Measurements from ENCODE around the gene FRMD1. TPM values are rescaled to one million over a fixed set of nuclear protein-coding genes. Genes with fewer than 3 reads are reported as not detected.

FRMD1 gene
- total RNA-seq, 2 donors from 2014 or later = not detected

- no peaks in the 10 kb centered on the region for H3K36me3 ChIP-seq (ENCODE audit: control insufficient read depth, insufficient read depth, low read length)
- H3K27ac ChIP-seq (ENCODE audit: low read depth, low read length) = no peak overlapping the region
- Mint-ChIP-seq H3K4me1 (peaks cover 6% of the 10 kb centered on the region), H3K36me3 (ENCODE audit: low read depth) (no peaks in the 10 kb centered on the region), H3K4me3 (no peak overlapping the region), H3K27ac (no peak overlapping the region), H3K9me3 (no peaks in the 10 kb centered on the region), H3K27me3 (ENCODE audit: insufficient read depth) (no peaks in the 10 kb centered on the region)
- no peak for DNase-seq
- H3K9me3 ChIP-seq (ENCODE audit: control insufficient read depth, low read length) = no peaks in the 10 kb centered on the region
- no peak overlapping the region for H3K9ac ChIP-seq (ENCODE audit: extremely low read depth, low read length, poor library complexity, severe bottlenecking)
- H3K4me1 ChIP-seq (ENCODE audit: control insufficient read depth, insufficient read depth, low read length) = no peaks in the 10 kb centered on the region
- WGBS, 2 experiments (ENCODE audit: insufficient coverage in 1 of 2, insufficient read length in 1 of 2) = 95 to 97% methylated on average over 17 to 22 of the region's 22 CpGs
- no peak overlapping the region for H3K4me3 ChIP-seq (ENCODE audit: low read length)
- TF ChIP-seq CTCF (conservative IDR thresholded peaks at IDR 0.05) = no peak
- peaks cover 42% of the 10 kb centered on the region for H3K27me3 ChIP-seq (ENCODE audit: control insufficient read depth, insufficient read depth, low read length, poor library complexity, severe bottlenecking)
Measured at GRCh38 chr6:168097621-168098430, 18.8 kb upstream of the FRMD1 start.

- Histone ChIP-seq H3K9ac (ENCODE audit: extremely low read depth, low read length, poor library complexity, severe bottlenecking) (no peak overlapping the region), H3K27ac (ENCODE audit: low read depth, low read length) (no peak overlapping the region), H3K36me3 (ENCODE audit: control insufficient read depth, insufficient read depth, low read length) (no peaks in the 10 kb centered on the region), H3K4me3 (ENCODE audit: low read length) (no peak overlapping the region), H3K4me1 (ENCODE audit: control insufficient read depth, insufficient read depth, low read length) (no peaks in the 10 kb centered on the region), H3K9me3 (ENCODE audit: control insufficient read depth, low read length) (no peaks in the 10 kb centered on the region), H3K27me3 (ENCODE audit: control insufficient read depth, insufficient read depth, low read length, poor library complexity, severe bottlenecking) (peaks cover 36% of the 10 kb centered on the region)
- Mint-ChIP-seq H3K27me3 (ENCODE audit: insufficient read depth) (no peaks in the 10 kb centered on the region), H3K36me3 (ENCODE audit: low read depth) (no peaks in the 10 kb centered on the region), H3K4me3 (no peak overlapping the region), H3K4me1 (peaks cover 6% of the 10 kb centered on the region), H3K27ac (no peak overlapping the region), H3K9me3 (peaks cover under 1% of the 10 kb centered on the region)
- WGBS, 2 experiments (ENCODE audit: insufficient coverage in 1 of 2, insufficient read length in 1 of 2) = 94 to 100% methylated on average over 2 to 10 of the region's 10 CpGs
- DNase-seq = no peak
- TF ChIP-seq CTCF (conservative IDR thresholded peaks at IDR 0.05) = no peak
Measured at GRCh38 chr6:168097221-168097620, 18.2 kb upstream of the FRMD1 start.

GRCh38 chr6:168096271-168096764, 17.3 kb upstream of the FRMD1 start:
- Mint-ChIP-seq H3K36me3 (ENCODE audit: low read depth) (no peaks in the 10 kb centered on the region), H3K4me1 (peaks cover 6% of the 10 kb centered on the region), H3K27me3 (ENCODE audit: insufficient read depth) (no peaks in the 10 kb centered on the region), H3K9me3 (peaks cover 3% of the 10 kb centered on the region), H3K4me3 (no peak overlapping the region), H3K27ac (no peak overlapping the region)
- no peaks in the 10 kb centered on the region for H3K36me3 ChIP-seq (ENCODE audit: control insufficient read depth, insufficient read depth, low read length)
- 91 to 95% methylated on average over 4 to 13 of the region's 13 CpGs for WGBS, 2 experiments (ENCODE audit: insufficient coverage in 1 of 2, insufficient read length in 1 of 2)
- no peaks in the 10 kb centered on the region for H3K4me1 ChIP-seq (ENCODE audit: control insufficient read depth, insufficient read depth, low read length)
- TF ChIP-seq CTCF (conservative IDR thresholded peaks at IDR 0.05) = no peak
- no peak for DNase-seq
- H3K9me3 ChIP-seq (ENCODE audit: control insufficient read depth, low read length) = no peaks in the 10 kb centered on the region
- H3K4me3 ChIP-seq (ENCODE audit: low read length) = no peak overlapping the region
- H3K27me3 ChIP-seq (ENCODE audit: control insufficient read depth, insufficient read depth, low read length, poor library complexity, severe bottlenecking) = peaks cover 27% of the 10 kb centered on the region
- no peak overlapping the region for H3K9ac ChIP-seq (ENCODE audit: extremely low read depth, low read length, poor library complexity, severe bottlenecking)
- no peak overlapping the region for H3K27ac ChIP-seq (ENCODE audit: low read depth, low read length)

All from endodermal cell (in vitro differentiated cells).